ENCODE data around the gene JUND. TPM values are rescaled to one million over a fixed set of nuclear protein-coding genes. Genes with fewer than 3 reads are reported as not detected.
A peak's percentile ranks its signal among the peaks of the same experiment; 100 is the strongest.
"Not testable (repeated sequence)": the region's sequence is repeated elsewhere in the genome, so short reads cannot be mapped to it uniquely, and the experiment has no call there.

Gene JUND
- 61.5 TPM for total RNA-seq

- peak; percentile 85 for ATAC-seq
Measured at GRCh38 chr19:18281082-18282020, at the start of gene JUND. Gene JUND (minus strand): TSS chr19:18281622. CDS start chr19:18281484, 138 bp downstream.

GRCh38 chr19:18330868-18331267 is 49.4 kb upstream of the JUND start:
- ATAC-seq, result no peak

GRCh38 chr19:18329035-18329376 is 47.6 kb upstream of the JUND start:
- no peak for ATAC-seq

GRCh38 chr19:18328340-18329034 is 47.1 kb upstream of the JUND start:
- peak; percentile 96 for ATAC-seq

DNA sequence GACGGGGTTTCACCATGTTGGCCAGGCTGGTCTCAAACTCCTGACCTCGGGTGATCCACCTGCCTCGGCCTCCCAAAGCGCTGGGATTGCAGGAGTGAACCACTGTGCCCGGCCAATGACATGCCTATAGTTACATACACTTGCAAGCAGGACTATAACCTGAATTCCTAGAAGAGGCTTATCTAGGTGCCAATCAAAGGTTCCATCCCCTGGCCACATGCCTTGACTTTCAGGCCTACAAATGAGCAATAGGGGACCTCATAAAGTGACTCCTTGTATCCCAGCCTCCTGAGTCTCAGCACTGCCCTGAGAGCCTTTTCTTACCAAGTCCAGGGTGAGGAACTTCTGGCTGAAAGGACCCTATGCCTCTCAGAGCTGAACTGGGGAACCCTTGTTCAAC is 45.4 kb upstream of the JUND start:
- ATAC-seq, result no peak

DNA sequence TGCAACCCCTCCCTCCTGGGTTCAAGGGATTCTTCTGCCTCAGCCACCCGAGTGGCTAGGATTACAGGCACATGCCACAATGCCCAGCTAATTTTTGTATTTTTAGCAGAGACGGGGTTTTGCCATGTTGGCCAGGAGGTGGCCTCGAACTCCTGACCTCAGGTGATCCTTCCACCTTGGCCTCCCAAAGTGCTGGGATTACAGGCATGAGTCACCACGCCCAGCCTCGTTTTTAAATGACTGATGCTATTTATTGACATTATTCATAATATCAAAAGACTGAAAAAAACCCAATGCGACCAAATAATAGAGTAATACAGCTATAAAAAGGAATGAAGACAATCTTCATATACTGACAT is 42.9 kb upstream of the JUND start:
- ATAC-seq, result not testable (repeated sequence)

DNA sequence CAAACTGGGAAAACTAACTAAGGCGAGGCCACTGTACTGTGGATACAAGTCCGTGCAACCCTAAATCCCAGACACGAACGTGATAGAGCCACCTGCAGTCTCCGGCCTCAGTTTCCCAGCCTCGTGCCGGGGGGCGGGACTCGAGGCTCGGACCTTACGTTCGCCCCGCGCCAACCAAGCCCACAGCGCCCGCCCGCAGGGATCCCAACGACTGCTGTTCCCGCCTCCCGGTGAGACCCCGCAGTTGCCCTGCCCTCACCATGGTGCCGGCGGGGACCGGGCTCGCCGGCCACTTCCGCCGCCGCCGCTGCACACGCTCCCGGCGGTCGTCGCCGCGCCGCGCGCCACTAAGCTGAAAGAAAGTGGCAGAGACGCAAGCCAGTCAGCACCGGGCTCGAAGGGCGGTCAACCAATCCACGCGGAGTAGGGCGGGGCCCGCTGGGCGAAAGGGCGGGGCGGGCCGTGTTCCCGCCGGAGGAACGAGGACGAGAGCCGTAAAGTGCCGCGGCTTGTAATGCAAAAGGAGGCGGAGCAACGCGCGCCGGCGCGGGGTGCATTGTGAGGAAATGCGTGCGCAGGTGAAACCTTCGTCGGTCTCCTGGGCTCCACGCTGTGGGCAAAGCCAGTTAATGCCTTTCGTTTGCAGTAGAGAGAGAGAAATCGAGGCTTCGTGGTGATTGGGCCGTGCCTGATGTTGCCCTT is 41.5 kb upstream of the JUND start, which contains the start of gene LSM4:
LSM4 (minus strand) TSS at position 318 of the 702 bp plus-strand sequence; CDS start at position 262, 56 bp downstream.
- ATAC-seq, result peak; percentile 97

DNA sequence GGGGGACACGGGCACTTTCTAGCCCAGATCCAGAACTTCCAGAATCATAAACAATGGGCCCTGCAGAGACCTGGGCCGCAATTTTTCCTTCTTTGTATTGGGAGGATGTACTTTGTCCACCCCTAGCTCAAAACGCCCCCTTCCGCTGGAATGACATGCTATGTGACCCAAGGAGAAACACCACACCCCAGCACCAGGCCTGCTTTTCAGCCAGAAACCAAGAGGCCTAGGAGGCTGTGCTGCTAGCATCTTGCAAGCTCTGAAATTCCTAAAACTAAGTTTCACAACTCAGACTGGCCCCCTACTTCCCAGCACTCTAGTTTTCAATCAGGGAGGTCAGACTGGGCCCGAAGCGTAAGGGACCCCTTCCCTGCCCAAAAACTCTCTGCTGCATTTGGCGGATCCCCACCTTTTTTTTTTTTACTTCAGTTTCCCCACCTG is 40.9 kb upstream of the JUND start:
- no peak for ATAC-seq

DNA sequence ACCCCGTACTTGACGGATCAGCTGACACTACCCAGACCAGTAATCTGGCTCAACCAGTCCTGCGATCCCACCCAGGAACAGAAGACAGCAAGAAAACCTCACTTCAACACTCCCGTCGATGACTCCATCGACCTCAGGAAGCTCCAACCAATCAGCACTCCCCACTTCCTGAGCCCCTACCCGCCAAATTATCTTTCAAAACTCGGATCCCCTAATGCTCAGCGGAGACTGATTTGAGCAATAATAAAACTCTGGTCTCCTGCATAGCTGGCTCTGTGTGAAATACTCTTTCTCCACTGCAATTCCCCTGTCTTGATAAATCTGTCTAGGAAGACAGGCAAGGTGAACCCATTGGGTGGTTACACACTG is 40.3 kb upstream of the JUND start:
- ATAC-seq, result no peak

- ATAC-seq, result no peak
Measured at GRCh38 chr19:18320865-18321733, 39.7 kb upstream of the JUND start.

GRCh38 chr19:18319591-18320135 is 38.2 kb upstream of the JUND start:
- ATAC-seq, result no peak

DNA sequence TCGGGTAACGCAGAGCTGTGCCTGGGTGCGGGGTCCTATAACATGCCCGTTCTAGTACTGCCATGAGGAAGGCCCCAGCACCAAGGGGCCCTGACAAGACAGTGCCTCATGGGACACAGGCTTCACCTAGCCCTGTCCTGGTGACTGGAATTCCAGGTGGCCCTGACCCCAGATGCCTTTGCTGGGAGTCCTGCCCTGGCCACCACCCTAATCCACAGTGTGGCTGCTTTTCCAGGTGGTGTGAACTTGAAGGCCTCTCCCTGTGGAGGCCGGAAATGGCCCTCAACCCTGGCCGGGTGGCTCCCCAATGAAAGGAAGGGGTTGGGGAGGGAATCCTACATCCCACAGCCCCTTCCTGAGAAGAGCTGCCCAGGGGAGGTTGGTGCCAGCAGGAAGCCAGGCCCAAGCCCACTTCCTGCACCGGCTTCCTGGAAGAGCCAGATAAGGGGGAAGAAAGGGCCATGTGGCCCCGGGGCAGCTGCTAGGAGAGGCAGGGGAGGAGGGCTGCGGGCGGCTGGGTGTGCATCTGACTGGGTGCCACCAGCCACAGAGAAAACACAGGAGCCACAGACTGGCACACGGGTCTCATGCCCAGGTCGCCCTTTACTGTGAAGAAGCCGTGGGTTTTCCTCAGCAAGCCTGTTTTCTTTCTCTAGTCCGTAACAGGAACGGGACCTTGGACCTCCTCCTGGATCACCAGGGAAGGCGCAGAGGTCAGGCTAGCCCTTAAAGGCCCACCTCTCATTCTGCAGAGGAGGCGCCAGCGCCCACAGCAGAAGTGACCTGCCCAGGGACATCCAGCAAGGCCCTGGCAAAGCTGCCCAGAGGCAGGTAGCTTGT is 36.8 kb upstream of the JUND start:
- no peak for ATAC-seq

- no peak for ATAC-seq
Measured at GRCh38 chr19:18313398-18313797, 32.0 kb upstream of the JUND start.

DNA sequence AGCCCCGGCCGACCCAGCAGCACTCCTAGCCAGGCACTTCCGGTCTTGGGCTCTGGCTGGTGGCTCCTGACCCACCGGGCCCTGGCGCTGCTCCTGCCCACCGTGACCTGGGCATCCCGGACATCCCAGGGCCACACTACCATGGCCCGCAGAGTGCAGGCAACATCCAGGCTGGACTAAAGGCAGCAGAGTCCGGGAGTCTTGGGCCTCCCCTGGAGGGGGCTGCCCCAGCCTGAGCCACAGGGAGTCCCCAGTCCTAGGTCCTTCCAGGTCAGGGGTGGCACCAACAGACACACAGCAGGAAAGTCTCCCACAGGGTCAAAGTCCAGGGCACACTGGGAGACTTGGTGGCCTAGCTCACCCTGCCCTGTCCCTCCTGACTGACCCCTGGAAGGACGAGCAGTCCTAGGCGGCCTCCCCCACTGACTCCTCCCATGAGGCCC is 30.7 kb upstream of the JUND start:
- no peak for ATAC-seq

DNA sequence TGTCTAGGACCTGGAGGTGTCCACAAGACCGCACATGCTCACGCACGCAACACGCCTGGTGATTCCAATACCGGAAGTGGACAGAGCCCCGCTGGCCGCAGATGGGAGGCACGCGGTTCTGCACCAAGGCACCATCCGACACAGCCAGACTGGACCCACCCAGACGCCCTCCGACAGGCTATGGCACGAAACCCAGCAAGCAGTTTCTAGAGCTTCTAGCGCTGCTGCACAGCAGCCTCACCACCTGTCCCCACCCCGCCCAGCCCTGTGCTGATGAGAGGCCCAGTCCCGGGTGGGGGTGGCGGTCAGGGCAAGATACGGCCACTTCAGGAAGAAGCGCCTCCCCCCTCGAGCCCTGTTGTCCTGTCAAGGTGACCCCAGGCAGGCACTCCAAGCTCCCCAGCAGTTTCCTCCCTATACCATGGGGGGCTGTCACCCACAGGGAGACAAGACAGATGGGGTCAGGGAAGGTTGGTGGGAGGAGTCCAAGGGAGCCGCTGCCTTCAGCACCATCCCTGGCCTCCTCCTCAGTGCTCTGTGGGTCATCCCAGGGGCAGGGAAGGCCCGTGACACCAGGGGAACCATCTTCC is 30.2 kb upstream of the JUND start:
- ATAC-seq, result no peak

DNA sequence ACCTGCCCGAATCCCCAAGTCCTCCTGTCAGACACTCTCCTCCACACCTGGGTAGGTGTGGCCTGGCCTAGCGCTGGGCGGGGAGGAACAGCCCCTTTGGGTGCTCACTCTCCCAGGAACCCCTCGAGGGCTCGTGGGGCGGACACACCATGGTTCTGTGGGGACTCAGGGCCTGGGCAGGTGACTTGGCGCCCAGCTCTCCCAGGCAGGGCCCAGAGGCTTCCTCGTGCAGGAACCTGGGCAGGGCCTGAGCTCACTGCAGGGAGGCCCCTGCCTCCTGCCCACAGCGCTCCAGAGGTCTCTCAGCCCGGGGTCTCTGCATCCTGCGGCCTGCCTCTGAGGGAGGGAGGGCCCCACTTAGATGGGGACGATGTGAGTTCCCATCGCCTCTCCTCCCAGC is 29.5 kb upstream of the JUND start:
- no peak for ATAC-seq

- peak; percentile 29 for ATAC-seq
Measured at GRCh38 chr19:18310118-18310909, 28.9 kb upstream of the JUND start.

GRCh38 chr19:18309525-18310064 is 28.2 kb upstream of the JUND start:
- no peak for ATAC-seq

GRCh38 chr19:18308948-18309325 is 27.5 kb upstream of the JUND start:
- no peak for ATAC-seq

All from esophagus mucosa (tissue), 1 donor.